K562 (cell line): Measurements from ENCODE around the gene CUX1. TPM values are rescaled to one million over a fixed set of nuclear protein-coding genes. Genes with fewer than 3 reads are reported as not detected.
"Not testable (repeated sequence)": the region's sequence is repeated elsewhere in the genome, so short reads cannot be mapped to it uniquely, and the experiment has no call there.

Source experiments
- ATAC-seq: fragments of 200-7000 bp; cut with Tn5 transposase; 3 replicates; pipeline ENCODE4 v1.9.1; 2020; ENCODE audit warnings: moderate library complexity
- BruUV-seq: library from RNA; stranded (reverse); fragments of 400-500 nt; replicated peaks from 2 replicates; lab custom pipeline; 2021; lab: Mats Ljungman, UMichigan
- CTCF ChIA-PET: fragments of 300-600 bp; formaldehyde crosslinking; extraction: SDS; loops from one replicate; lab custom pipeline; 2021; ENCODE audit warnings: low intra/inter-chr PET ratio; lab: Yijun Ruan, JAX
- POLR2A ChIA-PET: fragments of 300-600, 350-650 bp; sonication (Branson Sonifier 250); formaldehyde crosslinking; extraction: SDS; loops from one replicate; lab custom pipeline; 2021; ENCODE audit warnings: antibody characterized with exemption, inconsistent platforms; lab: Yijun Ruan, JAX
- DNase-seq, 4 experiments: peaks; one replicate each; pipeline versions ENCODE4 v3.0.0 to v3.0.0-alpha.2; 2011 to 2018; ENCODE audit warnings: low spot score in 3 of 4, mixed read lengths in 3 of 4; ENCODE audit errors: extremely low read depth in 1 of 4
- FAIRE-seq: peaks from 2 replicates; lab custom pipeline; 2011; peaks lifted over from hg19 to GRCh38; lab: Jason Lieb, UNC
- H2AFZ ChIP-seq: 2 replicates; pipeline ENCODE4 v1.6.0; 2011; ENCODE audit warnings: low read depth, low read length, control low read depth, inconsistent platforms
- H3K27ac ChIP-seq: fragments of 200-600 bp; 3 replicates; pipeline ENCODE4 v1.8.0; 2011; ENCODE audit warnings: low read depth, mild to moderate bottlenecking, control low read depth, inconsistent platforms, low read length, moderate library complexity, mixed read lengths; ENCODE audit errors: extremely low read depth
- H3K27me3 ChIP-seq, 2 experiments: fragments of 300-600 bp in 1 of 2; 2 replicates in 1 of 2; 3 replicates in 1 of 2; pipeline versions ENCODE4 v1.6.0 to v1.8.0; 2011; ENCODE audit warnings: inconsistent platforms in 2 of 2, low read length in 2 of 2, mild to moderate bottlenecking in 1 of 2, mixed read lengths in 1 of 2, moderate library complexity in 1 of 2; ENCODE audit not compliant: control insufficient read depth in 2 of 2, insufficient read depth in 2 of 2
- H3K36me3 ChIP-seq: fragments of 300-600 bp; 3 replicates; pipeline ENCODE4 v1.8.0; 2011; ENCODE audit warnings: mild to moderate bottlenecking, low read length, inconsistent platforms; ENCODE audit not compliant: control insufficient read depth, insufficient read depth
- H3K4me1 ChIP-seq, 2 experiments: fragments of 200-600 bp in 1 of 2; replicated peaks in 1 of 2; 2 replicates in 1 of 2; 3 replicates in 1 of 2; pipeline versions ENCODE4 v1.5.1 to v1.8.0; 2011; ENCODE audit warnings: inconsistent platforms in 2 of 2, low read length in 2 of 2, mild to moderate bottlenecking in 1 of 2, mixed read lengths in 1 of 2, moderate library complexity in 1 of 2; ENCODE audit not compliant: control insufficient read depth in 2 of 2, insufficient read depth in 2 of 2
- H3K4me2 ChIP-seq: 2 replicates; pipeline ENCODE4 v1.6.1; 2011; ENCODE audit warnings: low read length, control low read depth, inconsistent platforms, mixed read lengths; ENCODE audit not compliant: insufficient read depth
- H3K4me3 ChIP-seq: fragments of 200-600 bp; sonication (generic), shearing (Covaris generic); 2 replicates; pipeline ENCODE4 v1.5.1; 2016; ENCODE audit warnings: control low read depth, inconsistent platforms
- H3K79me2 ChIP-seq: fragments of 200-600 bp; 3 replicates; pipeline ENCODE4 v1.8.0; 2011; ENCODE audit warnings: low read length, inconsistent platforms; ENCODE audit not compliant: control insufficient read depth, insufficient read depth
- H3K9ac ChIP-seq, 2 experiments: 2 replicates each; pipeline versions ENCODE4 v1.6.0 to v1.6.1; 2011; ENCODE audit warnings: low read depth in 2 of 2, low read length in 2 of 2, control low read depth in 1 of 2, inconsistent platforms in 1 of 2, mild to moderate bottlenecking in 1 of 2, mixed read lengths in 1 of 2; ENCODE audit not compliant: insufficient read depth in 1 of 2
- H3K9me1 ChIP-seq: one replicate; pipeline ENCODE4 v1.6.0; 2011; ENCODE audit warnings: inconsistent platforms, mild to moderate bottlenecking, low read length, moderate library complexity; ENCODE audit not compliant: control insufficient read depth, insufficient read depth
- H3K9me3 ChIP-seq: replicated peaks from 2 replicates; pipeline ENCODE4 v1.5.1; 2011; ENCODE audit warnings: low read depth, low read length, inconsistent platforms; ENCODE audit not compliant: control insufficient read depth, insufficient read depth
- H4K20me1 ChIP-seq: replicated peaks from 2 replicates; pipeline ENCODE4 v1.6.1; 2011; ENCODE audit warnings: low read length, inconsistent platforms, mixed read lengths; ENCODE audit not compliant: control insufficient read depth, insufficient read depth
- EGR1 ChIP-seq: fragments of 450-650 bp; conservative IDR thresholded peaks from 2 replicates; pipeline ENCODE4 v1.6.1; 2017; ENCODE audit warnings: mild to moderate bottlenecking
- HEY1 ChIP-seq: fragments of 250-450 bp; sonication (Bioruptor Pico); IDR thresholded peaks from 2 replicates; pipeline ENCODE4 v1.5.0; 2020; ENCODE audit warnings: mild to moderate bottlenecking, moderate library complexity, borderline replicate concordance
- MYNN ChIP-seq, 2 experiments: sonication (generic); formaldehyde crosslinking in 1 of 2; IDR thresholded peaks; 2 replicates each; pipeline versions ENCODE4 v1.5.0 to v1.6.1; 2016 to 2020; ENCODE audit warnings: antibody characterized with exemption in 1 of 2, missing genetic modification reagents in 1 of 2
- RBBP5 ChIP-seq: fragments of 200-600 bp; sonication (generic); IDR thresholded peaks from 2 replicates; pipeline ENCODE4 v1.6.1; 2012; ENCODE audit warnings: borderline replicate concordance, mild to moderate bottlenecking, low read length, control low read depth, inconsistent platforms; ENCODE audit not compliant: insufficient read depth, poor library complexity, severe bottlenecking
- SRSF1 ChIP-seq: fragments of 200-400 bp; formaldehyde crosslinking; IDR thresholded peaks from 2 replicates; pipeline ENCODE4 v1.6.1; 2017; ENCODE audit warnings: mild to moderate bottlenecking, low read depth, low read length, moderate library complexity
- ZNF121 ChIP-seq: sonication (generic); formaldehyde crosslinking; conservative IDR thresholded peaks from 2 replicates; pipeline ENCODE4 v1.8.0; 2022; ENCODE audit warnings: missing genetic modification reagents
- ZNF707 ChIP-seq: fragments of 250-450 bp; sonication (Bioruptor Pico); conservative IDR thresholded peaks from 2 replicates; pipeline ENCODE4 v1.8.0; 2022; ENCODE audit warnings: inconsistent platforms, mild to moderate bottlenecking, moderate library complexity
- WGBS: fragments of 100-300 bp; shearing (Covaris generic); methylation state at CpG from one replicate; pipeline ENCODE4 v1.1.6; 2016; ENCODE audit warnings: low coverage, mixed read lengths; ENCODE audit not compliant: insufficient coverage; ENCODE audit errors: missing lambda C conversion rate; 5-methylcytosine and 5-hydroxymethylcytosine counted together
- in situ Hi-C: fragments of 300-500 bp; cut with MboI; formaldehyde crosslinking; loops from 4 replicates; pipeline ENCODE4 v1.15.0; 2018; ENCODE audit warnings: inconsistent platforms, mixed read lengths
- intact Hi-C: fragments of 100-400 bp; cut with micrococcal nuclease; formaldehyde crosslinking; loops from 2 replicates; pipeline ENCODE4 v1.14.2; 2022
- polyA plus RNA-seq, 8 experiments: library from polyadenylated mRNA; depleted of rRNA in 4 of 8; stranded (reverse) in 5 of 8; unstranded in 3 of 8; fragments of >200 nt; fragmentation: Nextera tagmentation in 2 of 8; fragmentation: Illumina TruSeq in 1 of 8; extraction: Ambion mirVana in 2 of 8; extraction: Trizol in 1 of 8; gene quantifications; 2 replicates each; pipeline versions ENCODE4 v1.2.1 to v1.2.3, GENCODE V29; 2011 to 2014; ENCODE audit warnings: inconsistent platforms in 1 of 8, missing spikeins in 1 of 8
- total RNA-seq, 7 experiments: library from RNA; depleted of rRNA in 6 of 7; stranded (reverse); fragments of >200 nt in 6 of 7; fragmentation: Illumina TruSeq in 2 of 7; extraction: Trizol in 2 of 7; gene quantifications; 2 replicates each; pipeline versions ENCODE4 v1.2.1 to v1.2.3, GENCODE V29; 2011 to 2021; ENCODE audit warnings: low replicate concordance in 1 of 7

CUX1 gene
- total and polyA plus RNA-seq, 9 of the 15 experiments (the other 6 are each of a cell fraction or from before 2014, with no cell fraction given): 3.6 to 55.3 (median 25.2) TPM

DNA sequence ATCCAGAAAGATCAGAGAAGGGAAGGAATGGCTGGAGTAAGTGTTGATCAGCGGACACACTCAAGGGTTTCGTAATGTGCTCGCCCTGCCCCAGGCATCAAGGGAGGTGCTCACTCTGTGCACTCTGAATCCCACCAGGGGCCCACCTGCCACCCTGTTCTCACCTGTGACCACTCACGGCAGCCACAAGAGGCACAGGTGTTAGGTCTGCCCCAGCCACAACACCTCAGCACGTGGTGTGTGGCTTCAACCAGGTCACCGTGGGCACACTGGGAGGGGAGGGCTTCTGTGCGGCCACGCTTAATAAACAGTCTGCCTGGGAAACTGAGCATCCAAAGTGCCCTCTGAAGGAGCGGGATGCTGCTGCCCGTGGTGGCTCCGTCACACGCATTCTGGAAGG is 49.8 kb downstream of the CUX1 start (continued):
- no peak for TF ChIP-seq ZNF707
- TF ChIP-seq RBBP5: no peak
- TF ChIP-seq MYNN (IDR thresholded peaks at IDR 0.05): no peak
- no peak for TF ChIP-seq MYNN (CRISPR knock-in tag; IDR thresholded peaks at IDR 0.05)
- TF ChIP-seq HEY1 (CRISPR knock-in tag): no peak
- TF ChIP-seq SRSF1: no peak
- TF ChIP-seq EGR1: no peak

- ATAC-seq, H3K9me1 ChIP-seq, CTCF ChIA-PET, in situ Hi-C loops, DNase-seq, FAIRE-seq, H3K4me2 ChIP-seq, H3K27me3 ChIP-seq, H2AFZ ChIP-seq, H3K4me3 ChIP-seq, H3K9ac ChIP-seq, intact Hi-C loops, BruUV-seq, H3K9me3 ChIP-seq: not testable (repeated sequence)
- Histone ChIP-seq H3K4me1 (peaks cover 36 to 42% of the 10 kb centered on the region in 2 experiments), H3K36me3 (peaks cover 14% of the 10 kb centered on the region; the same call in 2 of the 3 replicates), H3K79me2 (peaks cover 97% of the 10 kb centered on the region), H4K20me1 (peaks cover 39% of the 10 kb centered on the region), H3K27ac (peak overlapping the region; percentile 4; the same call in 1 of the 3 replicates)
- WGBS: 79% methylated on average over 6 of the region's 6 CpGs
- TF ChIP-seq ZNF121 (CRISPR knock-in tag): peak; percentile 49; the same call in 1 of the 2 replicates
- POLR2A ChIA-PET: interaction anchor here (1.1 kb wide), 1 partner anchor 13 kb away, joined by 5 read pairs; no protein-coding TSS in a partner anchor
Measured at GRCh38 chr7:101867681-101868080, 50.3 kb downstream of the CUX1 start.
